ENCODE results near the gene LRMDA.

The LRMDA gene

GRCh38 chr10:76086761-76087639 is 655.6 kb downstream of the LRMDA start:
- no peak for DNase-seq (ENCODE audit: low spot score)

GRCh38 chr10:76088008-76088407 is 656.6 kb downstream of the LRMDA start:
- DNase-seq (ENCODE audit: low spot score), result no peak

- DNase-seq (ENCODE audit: low spot score), result no peak
Measured at GRCh38 chr10:76088980-76089379, 657.6 kb downstream of the LRMDA start.

GRCh38 chr10:76089556-76090180 is 658.2 kb downstream of the LRMDA start:
- DNase-seq (ENCODE audit: low spot score), result no peak

- no peak for DNase-seq (ENCODE audit: low spot score)
Measured at GRCh38 chr10:76091926-76092325, 660.5 kb downstream of the LRMDA start.

GRCh38 chr10:76106611-76107010 is 675.2 kb downstream of the LRMDA start:
- no peak for DNase-seq (ENCODE audit: low spot score)

GRCh38 chr10:76108563-76109359 is 677.3 kb downstream of the LRMDA start:
- no peak for DNase-seq (ENCODE audit: low spot score)

GRCh38 chr10:76111404-76111803 is 680.0 kb downstream of the LRMDA start:
- DNase-seq (ENCODE audit: low spot score), result no peak

- DNase-seq (ENCODE audit: low spot score), result no peak
Measured at GRCh38 chr10:76111986-76112825, 680.8 kb downstream of the LRMDA start.

GRCh38 chr10:76112826-76113150 is 681.4 kb downstream of the LRMDA start:
- DNase-seq (ENCODE audit: low spot score), result no peak

- no peak for DNase-seq (ENCODE audit: low spot score)
Measured at GRCh38 chr10:76113952-76114351, 682.5 kb downstream of the LRMDA start.

- DNase-seq (ENCODE audit: low spot score), result no peak
Measured at GRCh38 chr10:76114581-76115001, 683.2 kb downstream of the LRMDA start.

GRCh38 chr10:76115131-76115470 is 683.7 kb downstream of the LRMDA start:
- DNase-seq (ENCODE audit: low spot score), result no peak

- DNase-seq (ENCODE audit: low spot score), result no peak
Measured at GRCh38 chr10:76115471-76116155, 684.2 kb downstream of the LRMDA start.

- DNase-seq (ENCODE audit: low spot score), result no peak
Measured at GRCh38 chr10:76116523-76116922, 685.1 kb downstream of the LRMDA start.

GRCh38 chr10:76117949-76118348 is 686.5 kb downstream of the LRMDA start:
- DNase-seq (ENCODE audit: low spot score), result no peak

GRCh38 chr10:76119036-76119435 is 687.6 kb downstream of the LRMDA start:
- no peak for DNase-seq (ENCODE audit: low spot score)

- DNase-seq (ENCODE audit: low spot score), result no peak
Measured at GRCh38 chr10:76119515-76119914, 688.1 kb downstream of the LRMDA start.

- no peak for DNase-seq (ENCODE audit: low spot score)
Measured at GRCh38 chr10:76122056-76122455, 690.6 kb downstream of the LRMDA start.

GRCh38 chr10:76124280-76124679 is 692.9 kb downstream of the LRMDA start:
- DNase-seq (ENCODE audit: low spot score), result no peak

- no peak for DNase-seq (ENCODE audit: low spot score)
Measured at GRCh38 chr10:76125900-76126299, 694.5 kb downstream of the LRMDA start.
